Metanephros (tissue), 1 donor: ENCODE results near the gene FRA10AC1. TPM values are rescaled to one million over a fixed set of nuclear protein-coding genes. Genes with fewer than 3 reads are reported as not detected.

Source experiments
- total RNA-seq: library from RNA; depleted of rRNA; stranded (reverse); fragments of >200 nt; gene quantifications from one replicate; pipeline ENCODE4 v1.2.3, GENCODE V29; 2014

Gene FRA10AC1, protein sequence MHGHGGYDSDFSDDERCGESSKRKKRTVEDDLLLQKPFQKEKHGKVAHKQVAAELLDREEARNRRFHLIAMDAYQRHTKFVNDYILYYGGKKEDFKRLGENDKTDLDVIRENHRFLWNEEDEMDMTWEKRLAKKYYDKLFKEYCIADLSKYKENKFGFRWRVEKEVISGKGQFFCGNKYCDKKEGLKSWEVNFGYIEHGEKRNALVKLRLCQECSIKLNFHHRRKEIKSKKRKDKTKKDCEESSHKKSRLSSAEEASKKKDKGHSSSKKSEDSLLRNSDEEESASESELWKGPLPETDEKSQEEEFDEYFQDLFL
- total RNA-seq, result 23.1 TPM

DNA sequence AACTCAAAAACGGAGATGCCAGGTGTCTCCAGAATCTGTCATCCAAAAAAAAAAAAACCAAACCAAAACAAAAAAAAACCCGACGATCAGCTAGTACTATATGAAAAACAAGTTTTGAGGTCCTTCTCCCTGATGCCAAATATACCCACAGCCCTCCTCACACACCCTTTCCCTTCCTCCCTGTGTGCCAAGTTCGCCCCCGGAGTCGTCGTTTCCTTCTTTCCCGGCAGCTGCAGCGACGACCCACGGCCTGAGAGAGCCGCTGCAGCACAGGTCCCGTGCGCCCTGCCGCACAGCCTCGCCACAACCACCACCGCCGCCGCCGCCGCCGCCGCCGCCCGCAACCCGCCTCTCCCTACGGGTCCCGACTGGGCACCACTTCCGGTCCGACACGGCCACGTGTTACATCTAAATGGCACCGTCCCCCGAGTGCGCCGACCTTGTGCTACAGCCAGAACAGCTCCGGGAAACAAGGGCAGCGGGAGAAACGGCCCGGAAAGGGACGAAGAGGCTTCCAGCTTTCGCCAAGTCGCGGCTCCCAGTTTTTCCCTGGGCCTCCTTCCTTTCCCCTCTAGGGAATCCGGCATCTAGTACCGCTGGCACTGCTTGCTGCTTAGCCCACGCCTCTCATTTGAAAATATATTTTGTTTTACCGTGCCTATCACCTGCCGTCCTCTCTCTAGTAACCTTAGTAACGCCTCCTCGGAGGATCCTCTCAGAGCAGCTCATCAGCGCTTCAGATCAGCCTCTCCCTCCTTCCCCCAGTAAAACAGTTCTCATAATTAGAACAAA, at the start of gene FRA10AC1:
TSS of gene FRA10AC1 (minus strand) at position 383 of the 792 bp plus-strand sequence. CDS start 2,486 bp downstream, outside the sequence.

Other genes starting within 250 kb of the FRA10AC1 start
- gene MYOF, start 220.3 kb downstream of the FRA10AC1 start, total RNA-seq, result 48.1 TPM
- gene CEP55, start 206.0 kb downstream of the FRA10AC1 start, total RNA-seq, result 6.2 TPM
- gene FFAR4, start 135.9 kb downstream of the FRA10AC1 start, total RNA-seq, result 0.23 TPM
- gene RBP4, start 101.4 kb downstream of the FRA10AC1 start, total RNA-seq, result 4.0 TPM
- gene PDE6C, start 90.1 kb downstream of the FRA10AC1 start, total RNA-seq, result not detected
- gene LGI1, start 55.3 kb upstream of the FRA10AC1 start, total RNA-seq, result 3.6 TPM
- 5.2 TPM for gene SLC35G1, start 191.4 kb upstream of the FRA10AC1 start, total RNA-seq